ENCODE data around the gene TEF.

Gene TEF

DNA sequence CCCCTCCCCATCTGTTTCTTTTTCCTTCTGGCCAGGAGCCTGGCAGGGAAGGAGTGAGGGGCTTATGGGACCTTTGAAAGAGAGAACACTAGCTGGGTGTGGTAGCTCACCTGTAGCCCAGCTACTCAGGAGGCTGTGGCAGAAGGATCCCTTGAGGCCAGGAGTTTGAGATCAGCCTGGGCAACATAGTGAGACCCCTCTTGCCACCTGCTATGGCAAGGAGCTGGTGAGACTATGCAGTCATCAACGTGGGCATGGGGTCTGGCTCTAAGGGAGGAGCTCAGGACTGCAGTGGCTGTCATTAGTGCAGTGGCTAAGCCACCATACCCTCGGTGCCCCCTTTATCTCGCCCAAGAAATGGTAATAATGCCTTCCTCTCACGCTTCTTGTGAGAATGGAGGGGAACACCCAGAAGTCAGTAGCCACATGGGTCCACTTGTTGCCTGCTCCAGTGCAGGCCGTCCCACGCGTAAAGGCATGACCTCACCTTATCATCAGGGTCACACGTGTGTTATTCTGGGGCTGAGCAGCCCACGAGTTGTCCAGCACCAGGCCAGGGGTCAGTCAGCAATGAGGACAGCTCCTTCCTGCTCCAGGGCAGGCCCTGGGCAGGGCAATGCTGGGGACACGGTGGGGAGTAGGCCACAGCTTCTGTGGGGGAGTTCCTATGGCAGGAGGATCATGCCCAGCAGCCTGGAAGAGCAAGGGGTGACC lies 27.7 kb upstream of the TEF start:
- DNase-seq (ENCODE audit: low read depth in 2 of 2): no peak

DNA sequence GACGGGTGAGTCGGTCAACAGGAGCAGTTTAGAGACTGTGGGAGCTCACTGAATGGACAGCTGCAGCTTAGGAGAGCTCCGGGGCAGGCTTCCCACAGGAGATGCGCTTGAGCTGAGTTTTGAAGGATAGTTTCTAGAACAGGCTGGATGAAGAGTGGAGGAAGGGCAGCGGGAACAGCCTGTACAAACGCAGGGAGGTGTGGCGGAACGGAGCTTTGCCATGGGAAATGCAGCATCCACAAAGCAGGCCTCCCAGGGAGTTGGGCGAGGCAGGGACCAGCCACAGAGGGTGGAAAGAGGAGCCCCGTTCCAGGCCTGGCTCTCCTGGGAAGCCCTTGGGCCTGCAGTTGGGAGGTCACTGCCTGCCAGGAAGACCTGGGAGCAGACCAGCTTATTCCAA lies 26.8 kb upstream of the TEF start:
- DNase-seq (ENCODE audit: low read depth in 2 of 2): no peak

DNA sequence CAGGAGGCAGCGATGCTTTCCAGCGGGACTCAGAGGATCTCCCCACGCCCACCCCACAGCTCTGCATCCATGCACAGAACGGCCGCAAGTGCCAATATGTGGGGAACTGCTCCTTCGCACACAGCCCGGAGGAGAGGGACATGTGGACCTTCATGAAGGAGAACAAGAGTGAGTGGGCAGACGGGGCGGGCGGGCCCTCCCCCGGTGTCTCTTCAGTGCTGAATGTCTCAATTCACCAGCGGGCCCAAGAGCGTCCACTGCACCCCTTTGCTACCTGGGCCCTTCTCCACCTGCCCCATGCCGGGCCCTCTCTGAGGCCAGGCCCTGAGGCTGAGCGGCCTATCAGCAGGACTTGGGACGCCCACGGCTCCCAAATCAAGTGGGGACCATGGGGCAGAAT lies 25.8 kb upstream of the TEF start:
- no peak for DNase-seq (ENCODE audit: low read depth in 2 of 2)

DNA sequence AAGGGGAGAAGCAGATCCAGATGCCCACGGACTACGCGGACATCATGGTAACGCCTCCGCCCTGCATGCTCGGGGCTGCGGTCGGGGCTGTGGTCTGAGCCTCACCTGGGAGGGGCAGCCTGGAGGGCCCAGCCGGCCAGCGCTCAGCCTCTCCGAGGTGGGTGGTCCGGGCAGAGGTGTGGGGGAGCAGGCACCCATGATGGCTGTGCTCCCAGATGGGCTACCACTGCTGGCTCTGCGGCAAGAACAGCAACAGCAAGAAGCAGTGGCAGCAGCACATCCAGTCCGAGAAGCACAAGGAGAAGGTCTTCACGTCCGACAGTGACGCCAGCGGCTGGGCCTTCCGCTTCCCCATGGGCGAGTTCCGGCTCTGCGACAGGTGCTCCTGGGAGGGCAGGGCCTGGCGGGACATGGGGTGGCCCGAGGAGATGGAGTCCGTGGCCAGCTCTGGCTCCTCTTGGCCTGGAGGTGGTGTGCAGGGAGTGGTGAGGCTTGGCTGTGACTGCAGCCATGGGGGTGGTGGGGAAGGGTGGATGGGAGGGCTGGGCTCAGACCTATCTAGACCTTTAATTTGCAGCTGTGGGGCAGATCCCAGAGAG lies 25.2 kb upstream of the TEF start:
- DNase-seq (ENCODE audit: low read depth in 2 of 2): no peak

DNA sequence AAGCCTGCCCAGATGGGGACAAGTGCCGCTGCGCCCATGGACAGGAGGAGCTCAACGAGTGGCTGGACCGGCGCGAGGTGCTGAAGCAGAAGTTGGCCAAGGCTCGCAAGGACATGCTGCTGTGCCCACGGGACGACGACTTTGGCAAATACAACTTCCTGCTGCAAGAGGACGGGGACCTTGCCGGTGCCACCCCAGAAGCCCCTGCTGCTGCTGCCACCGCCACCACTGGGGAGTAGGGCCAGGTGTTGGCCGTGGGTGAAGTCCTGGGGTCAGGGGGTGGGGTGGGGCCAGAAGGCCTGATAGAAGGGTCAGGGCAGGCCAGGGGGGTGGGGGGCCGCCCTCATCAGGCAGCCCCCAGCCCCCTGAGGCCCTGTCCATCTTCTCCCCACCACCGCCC lies 24.6 kb upstream of the TEF start:
- DNase-seq (ENCODE audit: low read depth in 2 of 2): no peak

DNA sequence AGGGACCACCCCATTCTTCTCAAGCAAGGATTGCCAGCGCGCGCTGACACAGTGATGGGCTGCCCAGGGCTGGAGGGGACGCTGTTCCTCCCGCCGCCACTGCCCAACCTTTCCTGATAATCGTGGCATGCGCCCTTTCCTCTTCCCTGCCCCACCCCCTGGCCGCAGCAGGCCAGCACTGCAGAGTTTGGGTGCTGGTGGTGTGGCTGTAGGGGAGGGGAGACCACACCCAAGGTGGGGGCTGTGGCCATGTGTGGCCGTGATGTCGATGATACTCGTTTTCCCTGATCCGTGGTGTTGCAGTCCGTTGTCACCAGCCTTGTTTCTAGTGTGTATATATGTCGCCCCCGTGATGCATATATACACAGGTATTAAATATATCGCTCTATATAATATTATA lies 22.8 kb upstream of the TEF start:
- DNase-seq (ENCODE audit: low read depth in 2 of 2): no peak

DNA sequence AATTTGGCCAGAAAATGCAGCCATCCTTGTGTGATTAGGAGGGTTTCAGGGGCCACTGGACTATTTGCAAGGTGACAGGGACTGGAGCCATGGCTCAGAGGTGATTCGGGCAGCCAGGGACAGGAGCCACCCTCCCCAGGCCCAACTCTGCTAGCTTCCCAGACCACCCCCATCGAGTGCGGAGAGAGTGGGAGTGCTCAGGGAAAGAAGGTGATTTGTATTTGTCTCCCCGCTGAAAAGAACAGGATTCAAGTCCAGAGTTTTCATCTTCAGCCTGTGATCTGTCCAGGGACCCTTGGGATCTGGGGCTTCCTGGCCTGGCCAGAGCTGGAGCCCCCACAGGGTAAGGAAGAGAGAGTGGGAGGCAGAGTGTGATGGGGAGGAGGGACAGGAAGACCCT lies 22.4 kb upstream of the TEF start:
- DNase-seq (ENCODE audit: low read depth in 2 of 2): no peak

DNA sequence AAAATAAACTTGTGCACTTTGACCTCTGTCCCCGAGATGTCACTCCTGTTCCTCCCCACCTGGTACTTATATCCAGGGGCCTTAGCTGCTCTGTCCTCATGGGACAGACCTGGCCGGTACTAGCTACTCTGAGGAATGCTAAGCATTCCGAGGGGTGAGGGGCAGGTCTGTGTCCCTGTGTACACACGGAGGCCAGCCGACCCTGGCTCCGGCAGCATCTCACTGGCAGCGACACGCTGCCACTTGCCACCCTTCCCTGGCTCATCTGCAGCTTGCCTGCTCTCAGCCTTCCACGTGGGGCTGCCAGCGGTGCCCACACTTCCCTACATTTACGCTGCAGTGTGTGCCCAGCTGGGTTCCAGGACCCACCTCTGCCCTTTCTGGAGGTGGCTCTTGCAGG lies 21.6 kb upstream of the TEF start:
- DNase-seq (ENCODE audit: low read depth in 2 of 2): no peak

DNA sequence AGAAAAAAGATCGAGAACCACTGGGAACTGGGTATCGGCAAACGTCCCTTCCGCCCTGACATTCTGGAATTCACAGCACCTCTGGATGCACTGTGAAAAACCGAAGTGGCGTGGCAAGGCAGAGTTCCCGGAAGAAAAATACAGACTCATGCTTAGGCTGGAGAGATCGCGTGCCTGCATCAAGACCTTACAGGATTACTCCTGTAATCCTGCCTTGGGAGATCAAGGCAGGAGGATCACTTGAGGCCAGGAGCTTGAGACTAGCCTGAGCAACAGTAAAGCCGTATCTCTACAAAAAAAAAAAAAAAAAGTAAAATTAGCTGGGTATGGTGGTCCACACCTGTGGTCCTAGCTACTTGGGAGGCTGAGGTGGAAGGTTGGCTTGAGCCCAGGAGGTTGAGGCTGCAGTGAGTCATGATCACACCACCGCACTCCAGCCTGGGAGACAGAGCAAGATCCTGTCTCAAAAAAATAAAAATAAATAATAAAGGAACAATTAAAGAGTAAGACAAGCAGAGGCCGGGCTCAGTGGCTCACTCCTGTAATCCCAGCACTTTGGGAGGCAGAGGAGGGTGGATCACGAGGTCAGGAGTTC lies 19.9 kb upstream of the TEF start:
- no peak for DNase-seq (ENCODE audit: low read depth in 2 of 2)

DNA sequence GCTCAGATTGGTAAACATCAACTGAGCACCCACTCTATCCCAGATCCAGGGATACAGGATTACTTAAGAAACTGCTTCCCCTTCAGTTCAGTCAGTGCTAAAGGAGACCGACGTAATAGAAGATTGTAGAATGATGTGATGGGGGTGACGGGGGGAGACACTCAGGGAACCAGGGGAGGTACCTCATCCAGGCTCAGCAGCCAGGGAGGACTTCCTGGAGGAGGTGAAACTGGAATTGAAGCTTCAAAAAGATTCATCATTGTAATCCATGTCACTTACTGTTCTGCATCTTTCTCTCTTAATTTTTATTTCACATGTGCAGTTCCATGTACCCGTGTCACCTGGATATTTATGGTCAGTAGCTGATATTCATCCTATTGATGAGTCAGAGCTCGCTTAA lies 19.1 kb upstream of the TEF start:
- no peak for DNase-seq (ENCODE audit: low read depth in 2 of 2)

DNA sequence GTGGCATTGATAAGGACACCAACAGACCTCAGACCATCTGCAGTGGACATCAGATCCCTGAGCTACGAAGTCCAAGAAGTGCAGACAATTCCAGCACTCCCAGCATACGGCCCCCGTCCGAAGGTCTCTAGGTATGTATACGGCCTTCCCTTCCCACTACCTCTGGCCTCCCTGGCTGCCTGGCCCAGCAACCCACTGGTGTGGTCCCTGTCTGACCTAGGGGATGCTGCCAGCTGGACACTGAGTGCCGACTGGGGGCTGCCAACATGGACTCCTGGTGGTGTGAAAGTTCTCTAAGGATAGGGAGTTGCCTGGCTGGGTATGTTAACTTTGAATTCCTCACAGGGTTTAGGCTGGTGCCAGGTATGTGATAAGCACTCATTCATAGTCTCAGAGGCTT lies 17.5 kb upstream of the TEF start:
- no peak for DNase-seq (ENCODE audit: low read depth in 2 of 2)

DNA sequence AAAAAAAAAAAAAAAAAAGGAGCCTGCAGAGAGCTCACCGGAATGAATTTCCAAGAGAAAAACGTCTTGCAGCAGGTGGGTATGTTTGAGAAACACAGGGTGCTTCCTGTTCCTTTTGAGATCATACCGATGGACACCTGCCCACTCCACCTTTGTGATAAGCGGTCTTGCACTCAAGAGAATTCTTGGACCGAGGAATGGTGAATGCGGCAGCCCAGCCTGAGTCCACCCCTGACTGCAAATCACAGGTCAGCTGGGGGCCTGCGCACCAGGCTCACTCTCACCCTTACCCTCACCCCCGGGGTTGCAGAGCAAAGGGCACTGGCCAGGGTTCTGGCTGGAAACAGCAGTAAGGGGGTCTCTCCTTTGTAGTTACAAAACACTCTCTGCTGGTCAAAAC lies 16.8 kb upstream of the TEF start:
- no peak for DNase-seq (ENCODE audit: low read depth in 2 of 2)

DNA sequence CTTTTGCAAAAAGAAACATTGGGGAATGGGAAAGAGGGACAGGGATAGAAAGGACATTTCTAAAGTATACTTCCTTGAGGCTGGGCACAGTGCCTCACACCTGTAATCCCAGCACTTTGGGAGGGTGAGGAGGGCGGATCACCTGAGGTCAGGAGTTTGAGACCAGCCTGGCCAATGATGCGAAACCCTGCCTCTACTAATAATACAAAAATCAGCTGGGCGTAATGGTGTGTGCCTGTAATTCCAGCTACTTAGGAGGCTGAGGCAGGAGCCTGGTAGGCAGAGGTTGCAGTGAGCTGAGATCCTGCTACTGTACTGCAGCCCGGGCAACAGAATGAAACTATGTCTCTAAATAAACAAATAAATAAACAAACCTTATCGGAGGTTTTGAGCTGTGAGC lies 16.3 kb upstream of the TEF start:
- DNase-seq (ENCODE audit: low read depth in 2 of 2): no peak

DNA sequence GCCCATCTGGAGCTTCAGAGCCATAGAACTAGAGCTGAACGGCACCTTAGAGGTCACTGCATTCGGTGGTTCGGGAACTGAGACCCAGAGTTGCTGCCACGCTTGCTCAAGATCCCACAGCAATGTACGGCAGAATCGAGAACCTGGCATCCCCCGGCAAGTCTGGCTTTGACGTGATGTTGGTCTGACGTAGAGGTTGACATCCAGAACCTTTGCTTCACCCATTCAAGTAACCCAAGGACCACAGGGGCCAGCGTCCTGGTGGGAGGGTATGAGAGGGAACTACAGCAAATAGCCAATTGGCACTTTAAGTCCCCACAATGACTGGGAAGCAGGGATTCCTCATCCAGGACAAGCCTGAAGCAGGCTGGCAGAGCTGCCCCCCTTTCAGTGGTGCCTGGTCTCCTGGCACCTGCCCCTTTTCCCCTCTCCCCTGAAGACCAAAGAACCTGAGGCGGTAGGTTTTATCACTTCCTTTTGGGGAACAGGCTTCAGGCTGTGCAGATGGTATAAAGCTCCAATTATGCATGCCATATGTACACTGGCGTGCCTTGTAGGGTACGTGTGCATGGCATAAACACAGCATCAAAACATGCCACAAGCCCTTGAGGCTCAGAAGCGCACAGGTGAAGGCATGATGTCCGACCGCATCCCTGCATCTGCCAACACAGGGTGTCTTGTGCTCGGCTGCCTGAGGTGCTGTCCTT lies 15.3 kb upstream of the TEF start:
- no peak for DNase-seq (ENCODE audit: low read depth in 2 of 2)

DNA sequence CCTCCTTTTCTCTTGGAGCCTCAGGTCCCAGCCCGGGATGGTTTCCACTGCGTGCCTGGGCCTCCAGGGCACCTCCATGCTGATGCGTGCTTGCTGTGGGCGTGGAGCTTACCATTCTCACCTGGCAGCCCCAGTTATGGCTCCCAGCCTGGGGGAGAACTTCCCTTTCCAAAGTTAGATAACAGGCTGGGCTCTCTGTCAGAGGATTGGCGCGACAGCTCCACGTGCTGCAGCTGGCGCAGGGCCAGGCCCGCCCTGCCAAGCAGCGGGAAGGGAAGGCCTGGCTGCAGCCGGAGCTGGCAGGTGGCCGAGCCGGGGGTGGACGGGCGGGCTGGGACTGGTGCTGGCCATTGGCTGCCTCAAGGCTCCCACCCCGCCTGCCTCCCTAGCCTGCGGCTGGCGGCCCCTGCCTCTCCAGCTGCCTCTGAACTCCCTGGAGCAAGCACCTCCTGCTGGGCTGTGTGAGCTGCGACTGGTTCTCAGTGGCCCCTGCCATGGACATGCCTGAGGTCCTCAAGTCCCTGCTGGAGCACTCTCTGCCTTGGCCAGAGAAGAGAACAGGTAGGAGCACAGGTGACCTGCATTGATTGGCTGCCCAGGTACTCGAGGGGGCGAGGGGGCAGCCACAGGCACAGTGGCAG lies 14.6 kb upstream of the TEF start:
- no peak for DNase-seq (ENCODE audit: low read depth in 2 of 2)

DNA sequence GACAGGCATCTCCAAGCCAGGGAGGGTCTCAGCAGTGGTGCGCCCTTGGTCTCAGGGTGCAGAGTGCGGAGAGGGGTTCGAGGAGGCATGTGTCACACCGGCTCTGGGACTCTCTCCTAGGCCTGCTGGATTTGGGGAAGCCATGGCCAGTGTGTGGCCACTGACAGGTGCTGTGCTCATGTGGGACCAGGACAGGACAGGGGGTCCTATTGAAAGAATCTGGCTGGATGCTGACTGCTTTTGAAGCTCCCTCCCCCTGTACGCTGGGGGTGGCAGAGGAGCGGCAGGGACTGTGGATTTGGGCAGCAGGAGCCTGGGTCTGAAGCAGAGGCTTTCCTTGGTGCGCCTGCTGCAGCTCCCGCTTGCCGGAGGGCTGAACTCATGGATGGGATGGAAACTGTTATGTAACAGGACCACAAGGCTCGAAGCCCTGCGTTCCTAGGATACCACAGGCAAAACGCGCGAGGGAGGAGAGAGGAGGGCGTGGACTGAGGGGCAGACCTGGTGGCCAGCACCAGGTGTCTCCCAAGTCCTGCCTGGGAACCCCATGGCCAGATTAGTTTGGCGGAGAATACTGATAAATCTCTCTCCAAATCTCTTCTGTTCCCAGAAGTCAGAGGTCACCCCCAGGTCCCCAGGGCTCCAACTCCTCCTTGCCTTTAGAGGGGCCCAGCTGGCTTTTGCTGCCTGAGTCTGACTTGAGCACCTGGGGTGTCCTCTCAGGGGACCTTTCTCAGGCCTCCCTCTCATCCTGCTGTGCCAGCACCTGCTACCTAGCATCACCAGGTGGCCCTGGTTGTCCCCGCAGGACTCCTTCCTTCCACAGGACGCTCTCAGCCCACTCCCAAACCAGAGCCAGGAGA lies 13.8 kb upstream of the TEF start:
- no peak for DNase-seq (ENCODE audit: low read depth in 2 of 2)

DNA sequence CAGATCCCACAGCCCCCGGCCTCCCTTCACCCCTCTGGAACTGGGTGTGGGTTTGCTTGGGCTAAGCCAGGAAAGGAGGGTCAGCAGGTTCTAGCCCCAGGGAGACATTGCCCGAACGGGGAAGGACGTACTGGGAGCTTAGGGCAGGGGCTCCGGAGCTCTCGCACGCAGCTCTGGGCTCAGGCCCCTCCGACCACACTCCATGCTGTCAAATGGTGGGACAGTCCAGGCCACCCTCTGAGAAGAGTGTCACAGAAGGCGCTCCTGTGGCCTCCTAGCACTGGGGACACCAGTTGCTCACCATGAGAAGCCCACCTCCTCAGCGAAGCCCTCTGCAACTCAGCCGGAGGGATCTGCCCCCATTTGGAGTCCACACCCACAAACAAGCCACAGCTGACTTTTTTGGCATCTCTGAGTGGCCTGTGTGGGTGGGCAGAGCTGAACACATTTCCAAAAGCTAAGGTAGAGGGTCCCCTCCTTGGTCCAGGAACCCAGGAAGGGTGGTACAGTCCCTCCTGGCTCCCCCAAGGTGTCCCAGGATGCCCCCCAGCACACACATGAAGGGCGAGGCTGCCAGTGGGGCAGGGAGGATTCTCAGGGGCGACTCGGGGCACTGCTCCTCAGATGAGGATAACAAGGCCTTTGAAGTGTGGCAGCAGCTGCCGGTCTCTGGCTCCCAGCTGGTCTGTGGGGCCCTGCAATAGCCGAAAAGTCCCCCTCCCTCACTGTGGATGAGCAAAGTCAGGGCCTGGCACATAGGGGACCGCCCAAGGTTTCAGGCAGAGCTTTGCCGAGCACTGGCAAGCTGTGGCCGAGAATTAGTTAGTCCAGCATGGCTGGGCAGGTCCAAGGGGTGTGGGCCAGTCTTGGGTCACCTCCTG lies 13.0 kb upstream of the TEF start:
- DNase-seq (ENCODE audit: low read depth in 2 of 2): no peak

DNA sequence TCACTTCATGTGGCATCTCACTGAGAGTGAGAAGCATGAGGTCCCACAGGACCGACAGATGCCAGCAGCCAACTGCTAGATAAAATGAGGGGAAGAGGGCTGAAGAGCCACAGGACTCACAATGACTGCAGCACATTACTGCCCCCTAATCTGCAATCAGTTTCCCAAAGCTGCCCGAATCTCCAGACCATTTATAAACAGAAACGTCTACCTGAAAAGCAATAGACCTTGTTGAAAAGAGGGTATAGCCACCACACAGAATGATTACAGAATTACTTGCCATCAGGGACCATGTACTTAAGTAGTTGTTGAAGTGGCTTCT lies 12.4 kb upstream of the TEF start:
- DNase-seq (ENCODE audit: low read depth in 2 of 2): no peak

DNA sequence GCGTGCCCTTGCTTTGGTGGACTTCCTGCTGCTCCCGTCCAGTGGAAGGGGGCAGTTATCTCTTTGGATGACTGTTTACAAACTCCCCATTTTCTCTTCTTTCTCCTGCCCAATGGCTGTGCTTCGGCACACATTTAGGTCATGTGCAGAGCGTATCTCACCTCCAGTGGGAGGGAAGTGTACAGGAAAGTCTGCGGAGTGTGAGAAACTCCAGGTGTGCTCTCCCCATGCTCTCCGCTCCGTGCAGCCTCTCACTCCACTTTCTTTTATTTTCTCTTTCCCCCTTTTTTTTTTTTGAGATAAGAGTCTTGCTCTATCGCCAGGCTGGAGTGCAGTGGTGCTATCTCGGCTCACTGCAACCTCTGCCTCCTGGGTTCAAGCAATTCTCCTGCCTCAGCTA lies 11.9 kb upstream of the TEF start:
- DNase-seq (ENCODE audit: low read depth in 2 of 2): no peak

DNA sequence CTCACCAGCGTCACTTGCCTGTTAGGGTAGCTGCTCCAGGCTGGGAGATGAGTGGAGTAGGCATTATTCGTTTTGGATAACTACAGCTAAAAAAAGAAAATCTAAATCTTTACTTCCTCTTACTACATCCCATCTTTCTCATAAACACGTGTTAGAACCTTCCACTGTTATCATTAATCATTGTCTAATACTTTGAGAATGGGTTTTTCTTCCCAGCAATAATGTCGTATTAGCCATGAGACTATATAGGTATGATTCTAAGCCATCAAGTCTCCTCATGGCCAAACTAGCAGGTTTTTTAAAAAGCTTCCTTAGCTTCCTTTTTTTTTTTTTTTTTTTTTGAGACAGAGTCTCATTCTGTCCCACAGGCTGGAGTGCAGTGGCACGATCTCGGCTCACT lies 3.9 kb upstream of the TEF start:
- DNase-seq (ENCODE audit: low read depth in 2 of 2): no peak

DNA sequence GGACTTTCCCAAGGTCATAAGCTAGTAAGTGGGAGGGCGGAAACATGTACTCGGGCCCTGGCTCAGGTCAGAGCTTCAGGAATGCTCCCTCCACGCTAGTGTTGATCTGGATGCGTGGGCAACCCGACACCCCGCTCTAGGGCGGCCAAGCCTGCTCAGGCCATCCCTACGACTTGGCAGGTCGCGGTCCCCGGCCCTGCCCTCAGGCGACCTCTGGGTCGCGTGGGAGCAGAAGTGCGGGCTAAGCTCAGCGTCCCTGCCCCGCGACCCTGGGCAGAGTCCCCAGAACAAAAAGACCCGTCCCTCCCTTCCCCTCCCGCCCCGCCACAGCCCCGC lies 781 bp upstream of the TEF start:
- DNase-seq (ENCODE audit: low read depth in 2 of 2): no peak

Data from stimulated activated CD4-positive, alpha-beta T cell treated with anti-CD3 and anti-CD28 coated beads, Interleukin-4, amount 100 ng/mL, for 48 hours (primary cell).